AG04449 (cell line): ENCODE results near the gene GPR3.
"Not testable (repeated sequence)": the region's sequence is repeated elsewhere in the genome, so short reads cannot be mapped to it uniquely, and the experiment has no call there.

Experiments
- CTCF ChIA-PET: fragments of 350-600 bp; formaldehyde crosslinking; extraction: SDS; loops from one replicate; lab custom pipeline; 2021; ENCODE audit warnings: antibody characterized with exemption; lab: Yijun Ruan, JAX
- POLR2A ChIA-PET: fragments of 400-600, 350-600 bp; formaldehyde crosslinking; extraction: SDS; loops from one replicate; lab custom pipeline; 2020; ENCODE audit warnings: antibody characterized with exemption, inconsistent platforms; lab: Yijun Ruan, JAX
- DNase-seq: peaks from one replicate; pipeline ENCODE4 v3.0.0-alpha.2; 2010; ENCODE audit warnings: low read depth, low spot score
- H3K4me3 ChIP-seq: 2 replicates; pipeline ENCODE4 v1.5.1; 2011; ENCODE audit warnings: low read depth, mild to moderate bottlenecking, control low read depth, low read length
- TF ChIP-seq, protein P1 (sequence below): IDR thresholded peaks from one replicate; pipeline ENCODE4 v1.5.1; 2011; ENCODE audit warnings: mild to moderate bottlenecking, moderate library complexity, low read length, control low read depth, inconsistent platforms; ENCODE audit not compliant: insufficient read depth; ENCODE audit errors: missing control alignments

The GPR3 gene

DNA sequence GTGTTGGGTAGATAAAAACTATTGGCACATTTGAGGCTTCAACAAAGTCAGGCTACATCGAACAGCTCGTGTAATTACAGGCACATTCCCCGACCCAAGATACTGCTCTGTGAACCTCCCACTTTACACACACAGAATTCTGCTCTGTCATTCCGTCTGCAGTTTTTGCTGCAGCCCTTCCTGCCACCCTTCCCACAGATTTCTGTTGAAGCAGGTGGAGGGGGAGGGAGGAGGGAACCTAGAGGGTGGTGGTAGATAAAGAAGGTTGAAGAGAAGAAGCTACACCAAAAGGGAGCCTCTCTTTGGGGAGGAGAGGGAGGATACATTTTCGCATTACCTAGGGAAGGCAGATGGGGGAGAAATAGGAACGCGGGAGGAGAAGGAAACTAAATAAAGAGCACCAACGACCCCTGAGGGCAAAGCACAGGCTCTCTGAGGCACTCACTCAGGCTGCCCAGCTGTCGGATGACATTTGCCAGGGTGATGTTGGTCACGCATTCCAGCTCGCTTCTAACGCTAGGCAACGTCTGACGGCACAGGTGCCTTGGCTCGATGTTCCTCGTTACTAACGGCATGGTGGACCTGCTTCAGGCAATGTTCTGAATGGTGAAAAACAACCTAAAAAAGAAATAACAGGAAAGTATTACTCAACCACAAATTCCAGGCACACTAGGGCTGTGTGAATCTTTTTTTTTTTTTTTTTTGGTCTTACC is 36.0 kb downstream of the GPR3 start:
- POLR2A ChIA-PET: interaction anchor here (0.5 kb wide), 1 partner anchor 13 kb away, joined by 3 read pairs; no protein-coding TSS in a partner anchor

DNA sequence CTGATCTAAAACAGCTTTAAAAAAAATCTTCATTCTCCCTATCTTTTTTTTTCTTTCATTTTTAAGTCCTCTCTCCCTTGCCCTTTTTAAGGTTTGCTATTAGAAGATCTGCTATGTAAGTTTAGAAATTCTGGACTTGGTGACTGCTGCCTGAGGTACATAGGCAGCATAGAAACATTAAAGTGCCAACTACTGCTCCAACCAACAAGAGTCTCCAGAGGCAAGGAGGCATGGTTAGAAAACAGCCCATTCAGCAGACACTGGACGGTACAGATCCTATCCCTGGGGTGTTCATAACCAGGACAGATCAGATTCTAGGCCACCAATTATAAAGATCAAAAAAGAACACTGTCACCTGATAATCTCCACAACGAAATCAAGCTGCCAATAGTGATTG is 36.6 kb downstream of the GPR3 start:
- POLR2A ChIA-PET: interaction anchor here (0.5 kb wide), 1 partner anchor 13 kb away, joined by 3 read pairs; no protein-coding TSS in a partner anchor
- no peak overlapping the region for H3K4me3 ChIP-seq
- CTCF ChIA-PET: interaction anchor here (0.7 to 3.2 kb wide), 8 partner anchors 10 to 219 kb away, joined by 3 to 12 read pairs (median 6); no protein-coding TSS in a partner anchor
- DNase-seq: no peak
- TF ChIP-seq, protein P1, sequence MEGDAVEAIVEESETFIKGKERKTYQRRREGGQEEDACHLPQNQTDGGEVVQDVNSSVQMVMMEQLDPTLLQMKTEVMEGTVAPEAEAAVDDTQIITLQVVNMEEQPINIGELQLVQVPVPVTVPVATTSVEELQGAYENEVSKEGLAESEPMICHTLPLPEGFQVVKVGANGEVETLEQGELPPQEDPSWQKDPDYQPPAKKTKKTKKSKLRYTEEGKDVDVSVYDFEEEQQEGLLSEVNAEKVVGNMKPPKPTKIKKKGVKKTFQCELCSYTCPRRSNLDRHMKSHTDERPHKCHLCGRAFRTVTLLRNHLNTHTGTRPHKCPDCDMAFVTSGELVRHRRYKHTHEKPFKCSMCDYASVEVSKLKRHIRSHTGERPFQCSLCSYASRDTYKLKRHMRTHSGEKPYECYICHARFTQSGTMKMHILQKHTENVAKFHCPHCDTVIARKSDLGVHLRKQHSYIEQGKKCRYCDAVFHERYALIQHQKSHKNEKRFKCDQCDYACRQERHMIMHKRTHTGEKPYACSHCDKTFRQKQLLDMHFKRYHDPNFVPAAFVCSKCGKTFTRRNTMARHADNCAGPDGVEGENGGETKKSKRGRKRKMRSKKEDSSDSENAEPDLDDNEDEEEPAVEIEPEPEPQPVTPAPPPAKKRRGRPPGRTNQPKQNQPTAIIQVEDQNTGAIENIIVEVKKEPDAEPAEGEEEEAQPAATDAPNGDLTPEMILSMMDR: no peak

More for the DNA sequence above, 36.0 kb downstream of the GPR3 start:
- DNase-seq: no peak
- H3K4me3 ChIP-seq: no peak overlapping the region
- CTCF ChIA-PET: interaction anchor here (0.7 to 3.2 kb wide), 8 partner anchors 10 to 219 kb away, joined by 3 to 12 read pairs (median 6); no protein-coding TSS in a partner anchor
- TF ChIP-seq, protein P1: no peak

DNA sequence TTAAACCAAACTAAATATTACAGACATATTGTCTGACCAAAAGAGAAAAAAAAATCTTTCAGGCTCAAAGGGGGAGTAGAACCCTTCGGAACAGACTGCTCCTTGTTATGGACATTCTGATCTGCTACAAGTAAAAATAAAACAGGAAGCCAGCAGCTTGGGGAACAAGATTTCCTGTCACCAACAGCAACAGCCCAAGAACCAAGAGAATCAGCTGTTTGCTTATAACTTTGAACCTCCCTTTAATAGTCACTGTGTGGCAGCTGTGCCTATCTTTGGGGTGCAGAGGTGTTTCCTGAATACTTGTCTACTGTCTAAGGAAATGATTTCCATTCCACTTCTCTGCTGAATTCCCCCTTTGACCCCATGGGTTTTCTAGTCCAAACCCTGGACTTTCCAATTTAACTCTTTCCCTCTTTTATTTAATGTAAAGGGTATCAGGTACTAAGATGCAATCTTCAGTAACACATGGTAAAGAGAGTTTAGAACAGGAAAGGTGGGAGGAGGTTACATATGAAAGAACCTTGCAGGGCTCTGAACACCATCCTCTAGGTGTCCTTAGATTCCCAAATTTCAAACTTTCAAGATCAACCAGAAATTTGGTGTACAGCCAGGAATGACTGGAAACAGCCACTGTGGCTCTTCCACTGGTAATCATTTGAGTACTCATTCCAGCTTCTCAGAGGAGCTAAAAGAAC is 38.6 kb downstream of the GPR3 start:
- TF ChIP-seq, protein P1: no peak
- CTCF ChIA-PET: interaction anchor here (1.6 to 2.2 kb wide), 2 partner anchors 10 to 175 kb away, joined by 3 to 8 read pairs; no protein-coding TSS in a partner anchor
- POLR2A ChIA-PET: no interaction called here
- H3K4me3 ChIP-seq: no peak overlapping the region
- no peak for DNase-seq

DNA sequence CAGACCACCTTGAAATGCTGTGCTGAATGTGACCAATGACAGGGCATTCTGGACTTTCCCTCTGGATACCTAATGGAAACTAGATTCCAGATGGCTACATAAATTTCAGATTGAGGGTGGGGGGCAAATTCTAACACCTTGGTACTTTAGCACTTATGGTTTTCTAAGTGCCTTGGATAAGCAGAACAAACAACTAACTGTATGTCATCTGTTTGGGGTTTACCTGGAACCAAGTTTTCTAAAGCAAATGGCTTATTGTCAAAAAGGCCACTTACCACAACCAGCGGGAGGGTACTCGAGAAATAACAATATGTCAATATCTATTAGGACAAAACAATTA is 39.1 kb downstream of the GPR3 start:
- ChIA-PET POLR2A (no interaction called here), CTCF (no interaction called here)
- no peak for DNase-seq
- H3K4me3 ChIP-seq: no peak overlapping the region
- TF ChIP-seq, protein P1: no peak

DNA sequence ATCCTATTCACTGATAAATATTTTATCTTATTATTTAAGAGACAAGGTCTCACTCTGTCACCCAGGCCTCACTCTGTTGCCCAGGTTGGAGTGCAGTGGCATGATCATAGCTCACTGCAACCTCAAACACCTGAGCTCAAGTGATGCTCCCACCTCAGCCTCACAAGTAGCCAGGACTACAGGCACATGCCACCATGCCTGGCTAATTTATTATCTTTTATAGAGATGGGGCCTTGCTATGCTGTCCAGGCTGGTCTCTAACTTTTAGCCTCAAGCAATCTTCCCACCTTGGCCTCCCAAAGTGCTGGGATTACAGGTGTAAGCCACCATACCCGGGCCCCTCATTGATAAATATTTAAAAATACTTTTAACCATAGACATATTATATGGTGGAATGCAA is 40.3 kb downstream of the GPR3 start:
- POLR2A ChIA-PET, DNase-seq, H3K4me3 ChIP-seq: not testable (repeated sequence)
- CTCF ChIA-PET: interaction anchor here (2.4 kb wide), 1 partner anchor 16 kb away, joined by 10 read pairs; no protein-coding TSS in a partner anchor

DNA sequence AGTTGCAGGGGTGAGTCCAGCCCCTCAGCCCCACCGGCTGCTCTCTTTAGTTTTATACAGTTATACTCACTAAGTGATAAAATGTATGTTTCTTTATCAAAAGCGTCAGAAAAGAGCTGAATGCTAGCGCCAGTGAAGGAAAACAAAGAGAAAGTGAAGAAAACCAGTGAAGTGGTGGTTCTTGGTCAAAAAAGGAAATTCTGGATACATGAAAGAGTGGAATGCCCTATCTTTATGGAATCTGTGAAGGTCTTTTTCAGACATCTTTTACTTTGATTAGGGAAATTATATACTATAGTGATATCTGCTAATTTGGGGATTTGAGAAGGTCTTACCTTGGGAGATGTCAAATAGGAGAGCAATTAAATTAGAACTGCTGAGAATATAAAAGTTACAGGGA is 41.3 kb downstream of the GPR3 start:
- POLR2A ChIA-PET: no interaction called here
- no peak for DNase-seq
- no peak overlapping the region for H3K4me3 ChIP-seq
- CTCF ChIA-PET: interaction anchor here (1.4 to 2.4 kb wide), 2 partner anchors 17 to 123 kb away, joined by 3 to 10 read pairs; no protein-coding TSS in a partner anchor
- TF ChIP-seq, protein P1: no peak
